ENCODE measurements around the gene REP15. TPM values are rescaled to one million over a fixed set of nuclear protein-coding genes. Genes with fewer than 3 reads are reported as not detected.

REP15 gene
- polyA plus RNA-seq, 1 donor (not counting 4 experiments of a cell fraction or from before 2014, with no cell fraction given), result 1.8 TPM

GRCh38 chr12:27707216-27707615 is 11.0 kb downstream of the REP15 start:
- Histone ChIP-seq H3K9me1 (ENCODE audit: control insufficient read depth, extremely low read depth, insufficient read depth, low read length) (no peaks in the 10 kb centered on the region), H3K4me1 (ENCODE audit: control insufficient read depth, extremely low read depth, insufficient read depth, low read length) (peaks cover 26% of the 10 kb centered on the region), H3K9me3 (ENCODE audit: control insufficient read depth, low read depth, low read length) (no peaks in the 10 kb centered on the region), H3K4me2 (ENCODE audit: control insufficient read depth, extremely low read depth, insufficient read depth, low read depth, low read length) (peak overlapping the region; percentile 45), H4K20me1 (ENCODE audit: control insufficient read depth, extremely low read depth, insufficient read depth, low read length) (no peaks in the 10 kb centered on the region), H3K4me3 (ENCODE audit: control insufficient read depth in 2 of 3, extremely low read depth in 1 of 3, insufficient read depth in 2 of 3, low read depth in 1 of 3, low read length in 3 of 3) (no peak overlapping the region), H3K27ac (ENCODE audit: control insufficient read depth, insufficient read depth, low read length) (no peak overlapping the region), H3K36me3 (ENCODE audit: control insufficient read depth in 2 of 2, extremely low read depth in 1 of 2, insufficient read depth in 2 of 2, low read length in 2 of 2) (no peaks in the 10 kb centered on the region), H2AFZ (ENCODE audit: control insufficient read depth, low read length) (no peak overlapping the region), H3K9ac (ENCODE audit: control insufficient read depth, extremely low read depth, insufficient read depth, low read length) (no peak overlapping the region), H3K79me2 (ENCODE audit: control insufficient read depth, insufficient read depth, low read length) (peaks cover 16% of the 10 kb centered on the region), H3K27me3 (ENCODE audit: control insufficient read depth, extremely low read depth, insufficient read depth, low read length) (no peaks in the 10 kb centered on the region)
- FAIRE-seq (no peak), DNase-seq (ENCODE audit: low read depth, low spot score) (no peak)
- no peak for TF ChIP-seq CTCF (optimal IDR thresholded peaks at IDR 0.05 in 1 of 3, IDR thresholded peaks at IDR 0.05 in 1 of 3, conservative IDR thresholded peaks at IDR 0.05 in 1 of 3; ENCODE audit: extremely low read depth in 1 of 3, insufficient read depth in 2 of 3, low read length in 3 of 3)
- TF ChIP-seq EZH2 (IDR thresholded peaks at IDR 0.05; ENCODE audit: low read length), result no peak
- dilution Hi-C loops (cut with MboI; ENCODE audit: extremely low pct_ligation_motif_present, low sequenced_read_pairs), result no loop called here

- peak overlapping the region; percentile 100 for H2AFZ ChIP-seq (ENCODE audit: control insufficient read depth, low read length)
- dilution Hi-C loops (cut with MboI; ENCODE audit: extremely low pct_ligation_motif_present, low sequenced_read_pairs), result no loop called here
- FAIRE-seq, result no peak
Measured at GRCh38 chr12:27709212-27709931, 13.1 kb downstream of the REP15 start.

More at GRCh38 chr12:27709212-27709931, 13.1 kb downstream of the REP15 start:
- H3K79me2 ChIP-seq (ENCODE audit: control insufficient read depth, insufficient read depth, low read length), result peaks cover 38% of the 10 kb centered on the region
- H3K27me3 ChIP-seq (ENCODE audit: control insufficient read depth, extremely low read depth, insufficient read depth, low read length), result no peaks in the 10 kb centered on the region
- H4K20me1 ChIP-seq (ENCODE audit: control insufficient read depth, extremely low read depth, insufficient read depth, low read length), result no peaks in the 10 kb centered on the region
- DNase-seq (ENCODE audit: low read depth, low spot score), result no peak
- H3K4me1 ChIP-seq (ENCODE audit: control insufficient read depth, extremely low read depth, insufficient read depth, low read length), result peaks cover 24% of the 10 kb centered on the region
- no peak for TF ChIP-seq CTCF (optimal IDR thresholded peaks at IDR 0.05 in 1 of 3, IDR thresholded peaks at IDR 0.05 in 1 of 3, conservative IDR thresholded peaks at IDR 0.05 in 1 of 3; ENCODE audit: extremely low read depth in 1 of 3, insufficient read depth in 2 of 3, low read length in 3 of 3)
- H3K4me2 ChIP-seq (ENCODE audit: control insufficient read depth, extremely low read depth, insufficient read depth, low read depth, low read length), result peak overlapping the region; percentile 99
- H3K4me3 ChIP-seq (ENCODE audit: control insufficient read depth in 2 of 3, extremely low read depth in 1 of 3, insufficient read depth in 2 of 3, low read depth in 1 of 3, low read length in 3 of 3), result no peak overlapping the region
- no peak overlapping the region for H3K27ac ChIP-seq (ENCODE audit: control insufficient read depth, insufficient read depth, low read length)
- peaks cover 2 to 8% of the 10 kb centered on the region in 2 experiments for H3K36me3 ChIP-seq (ENCODE audit: control insufficient read depth in 2 of 2, extremely low read depth in 1 of 2, insufficient read depth in 2 of 2, low read length in 2 of 2)
- H3K9ac ChIP-seq (ENCODE audit: control insufficient read depth, extremely low read depth, insufficient read depth, low read length), result peak overlapping the region; percentile 98
- H3K9me3 ChIP-seq (ENCODE audit: control insufficient read depth, low read depth, low read length), result no peaks in the 10 kb centered on the region
- no peaks in the 10 kb centered on the region for H3K9me1 ChIP-seq (ENCODE audit: control insufficient read depth, extremely low read depth, insufficient read depth, low read length)
